Activated CD4-positive, alpha-beta T cell treated with anti-CD3 and anti-CD28 coated beads for 36 hours (primary cell): ENCODE data around the gene POLR3GL. TPM values are rescaled to one million over a fixed set of nuclear protein-coding genes. Genes with fewer than 3 reads are reported as not detected.
"Not testable (repeated sequence)": the region's sequence is repeated elsewhere in the genome, so short reads cannot be mapped to it uniquely, and the experiment has no call there.

ENCODE experiments used
- ATAC-seq: fragments of 200-7000 bp; cut with Tn5 transposase; one replicate; pipeline ENCODE4 v1.10.0; 2021; ENCODE audit warnings: mild to moderate bottlenecking, moderate library complexity
- CTCF ChIA-PET: fragments of 350-600 bp; sonication (Branson Sonifier 250); formaldehyde crosslinking; loops from one replicate; lab custom pipeline; 2021; ENCODE audit warnings: antibody characterized with exemption; lab: Charles Lee
- POLR2A ChIA-PET: fragments of 350-600 bp; sonication (Branson Sonifier 250); formaldehyde crosslinking; loops from one replicate; lab custom pipeline; 2021; ENCODE audit warnings: antibody characterized with exemption, inconsistent platforms; lab: Charles Lee
- DNase-seq: peaks from one replicate; pipeline ENCODE4 v3.0.0-alpha.2; 2020
- H3K27ac Mint-ChIP-seq: one replicate; pipeline ENCODE4 v1.8.0; 2021; ENCODE audit warnings: mixed read lengths
- H3K27me3 Mint-ChIP-seq: one replicate; pipeline ENCODE4 v1.8.0; 2021; ENCODE audit warnings: mixed read lengths
- H3K36me3 Mint-ChIP-seq: one replicate; pipeline ENCODE4 v1.8.0; 2021; ENCODE audit warnings: low read depth, mixed read lengths
- H3K4me1 Mint-ChIP-seq: one replicate; pipeline ENCODE4 v1.8.0; 2021; ENCODE audit warnings: mixed read lengths
- H3K4me3 Mint-ChIP-seq: one replicate; pipeline ENCODE4 v1.8.0; 2021; ENCODE audit warnings: mild to moderate bottlenecking, moderate library complexity, mixed read lengths
- H3K9me3 Mint-ChIP-seq: one replicate; pipeline ENCODE4 v1.8.0; 2021; ENCODE audit warnings: low read depth, mixed read lengths
- intact Hi-C, 2 experiments: fragments of 100-400 bp; cut with DNase I in 1 of 2; cut with micrococcal nuclease in 1 of 2; formaldehyde crosslinking; loops; one replicate each; pipeline versions ENCODE4 v1.14.2 to v1.15.1; 2022 to 2024; cut with DNase I, micrococcal nuclease
- total RNA-seq, 2 experiments: library from RNA; stranded (reverse); gene quantifications; one replicate each; pipeline ENCODE4 v1.2.3, GENCODE V29; 2021

Gene POLR3GL
- total RNA-seq, 2 experiments from 2014 or later, result 19.3 to 22.4 TPM

DNA sequence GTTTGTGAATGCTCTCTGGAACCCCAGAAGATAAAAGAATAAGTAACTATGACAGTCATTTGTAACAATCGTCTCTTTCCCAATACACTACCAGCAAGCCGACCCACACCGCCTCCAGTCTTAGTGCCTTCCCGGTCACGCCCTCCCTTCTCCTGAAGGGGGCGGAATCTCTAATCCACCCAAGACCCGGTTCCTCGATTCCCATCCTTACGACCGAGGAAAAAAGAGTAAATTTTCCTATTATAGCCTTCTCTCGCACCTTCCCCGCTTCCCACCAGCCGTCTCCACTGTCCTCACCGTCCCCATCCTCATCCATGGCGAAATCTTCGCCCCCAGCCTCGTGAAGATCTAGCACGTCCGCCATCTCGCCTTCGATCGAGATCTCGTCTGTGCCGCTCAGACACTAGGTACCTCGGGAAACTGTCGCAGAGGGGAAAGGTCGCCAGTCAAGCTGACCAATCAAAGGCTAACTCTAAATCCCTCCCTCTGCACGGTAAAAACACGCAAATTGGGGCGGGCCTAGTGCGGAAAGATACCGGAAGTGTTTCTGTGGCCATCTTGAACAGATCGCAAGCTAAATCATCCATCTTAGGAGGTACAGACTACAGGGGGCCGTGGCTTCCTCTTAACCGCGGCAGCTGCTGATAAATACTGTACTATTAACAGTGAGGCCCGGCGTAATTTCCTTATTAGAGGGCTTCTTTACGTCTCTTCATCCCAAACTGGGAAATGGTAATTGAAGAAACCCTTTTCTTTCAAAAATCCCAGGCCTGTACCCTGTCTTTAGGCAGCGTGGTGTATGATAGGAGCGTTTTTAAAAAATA lies 37.2 kb upstream of the POLR3GL start, which contains the start of gene RBM8A:
Gene RBM8A, minus strand, starts transcription at position 422 of the 824 bp plus-strand sequence. Its CDS starts 58 bp downstream, at position 364.
- ChIA-PET CTCF (interaction anchor here (0.6 to 2.3 kb wide), 20 partner anchors 9 to 237 kb away, joined by 3 to 17 read pairs (median 4); partner anchors contain the start of genes ANKRD34A, ITGA10, LIX1L and PEX11B), POLR2A (interaction anchor here (0.8 to 5.3 kb wide), 13 partner anchors 9 to 124 kb away, joined by 3 to 43 read pairs (median 8); partner anchors contain the start of genes ANKRD34A, LIX1L, PEX11B and PIAS3)
- peak; percentile 96 for DNase-seq
- peaks cover 28% of the 10 kb centered on the region for H3K4me1 Mint-ChIP-seq
- intact Hi-C loops, result loop anchor here (1.0 to 5.0 kb wide), 12 partner anchors 9 to 110 kb away; partner anchors contain the start of genes ANKRD34A (in 2 of the 2), PEX11B (in 2 of the 2), PIAS3 (in 2 of the 2) and POLR3GL (in 2 of the 2)
- H3K27me3 Mint-ChIP-seq, result no peaks in the 10 kb centered on the region
- no peaks in the 10 kb centered on the region for H3K9me3 Mint-ChIP-seq
- peaks cover 17% of the 10 kb centered on the region for H3K36me3 Mint-ChIP-seq
- ATAC-seq, result peak; percentile 97
- no peak within 1 kb of the TSS for H3K27ac Mint-ChIP-seq
- no peak within 1 kb of the TSS for H3K4me3 Mint-ChIP-seq

GRCh38 chr1:145927916-145928643 lies 36.4 kb upstream of the POLR3GL start:
- POLR2A ChIA-PET, result interaction anchor here (0.9 to 5.3 kb wide), 11 partner anchors 10 to 124 kb away, joined by 3 to 43 read pairs (median 8); partner anchors contain the start of genes ANKRD34A, LIX1L, PEX11B and PIAS3
- DNase-seq, result peak; percentile 31
- Mint-ChIP-seq H3K27me3 (no peaks in the 10 kb centered on the region), H3K27ac (no peak overlapping the region), H3K36me3 (peaks cover 15% of the 10 kb centered on the region), H3K4me3 (no peak overlapping the region), H3K4me1 (peaks cover 33% of the 10 kb centered on the region), H3K9me3 (no peaks in the 10 kb centered on the region)
- no peak for ATAC-seq
- CTCF ChIA-PET, result interaction anchor here (0.6 to 2.3 kb wide), 18 partner anchors 9 to 238 kb away, joined by 3 to 17 read pairs (median 4); partner anchors contain the start of genes ANKRD34A, ITGA10, LIX1L and PEX11B
- intact Hi-C loops, result loop anchor here (1.0 to 5.0 kb wide), 12 partner anchors 10 to 109 kb away; partner anchors contain the start of genes ANKRD34A (in 2 of the 2), PEX11B (in 2 of the 2), PIAS3 (in 2 of the 2) and POLR3GL (in 2 of the 2)

DNA sequence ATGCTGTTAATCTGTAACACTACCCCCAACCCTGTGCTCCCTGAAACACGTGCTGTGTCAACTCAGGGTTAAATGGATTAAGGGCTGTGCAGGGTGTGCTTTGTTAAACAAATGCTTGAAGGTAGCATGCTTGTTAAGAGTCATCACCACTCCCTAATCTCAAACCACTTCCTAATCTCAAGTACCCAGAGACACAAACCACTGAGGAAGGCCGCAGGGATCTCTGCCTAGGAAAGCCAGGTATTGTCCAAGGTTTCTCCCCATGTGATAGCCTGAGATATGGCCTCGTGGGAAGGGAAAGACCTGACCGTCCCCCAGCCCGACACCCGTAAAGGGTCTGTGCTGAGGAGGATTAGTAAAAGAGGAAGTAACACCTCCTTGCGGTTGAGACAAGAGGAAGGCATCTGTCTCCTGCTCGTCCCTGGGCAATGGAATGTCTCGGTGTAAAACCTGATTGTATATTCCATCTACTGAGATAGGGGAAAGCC lies 31.9 kb upstream of the POLR3GL start:
- not testable (repeated sequence) for ATAC-seq

DNA sequence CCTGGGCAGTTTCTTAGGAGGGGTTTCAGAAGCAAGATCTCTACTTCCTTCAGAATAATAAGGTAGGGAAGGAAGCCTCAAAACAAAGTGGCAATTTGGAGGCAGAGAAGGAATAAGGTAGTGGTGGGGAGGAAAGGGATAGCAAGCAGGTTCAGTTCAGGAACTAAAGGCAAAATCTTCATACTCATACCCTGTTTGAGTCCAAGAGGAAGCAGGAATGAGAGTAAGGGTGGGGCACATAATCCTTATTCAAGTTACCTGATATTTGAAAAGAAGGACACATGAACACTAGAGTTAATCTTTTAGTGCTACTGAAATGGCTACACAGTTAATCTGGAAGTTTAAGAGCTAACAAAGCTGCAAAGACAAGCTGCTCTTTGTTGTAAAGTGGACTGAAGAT lies 28.8 kb upstream of the POLR3GL start:
- peaks cover 19% of the 10 kb centered on the region for H3K4me1 Mint-ChIP-seq
- POLR2A ChIA-PET, result interaction anchor here (0.6 kb wide), 1 partner anchor 67 kb away, joined by 8 read pairs; no protein-coding TSS in a partner anchor

More for the DNA sequence above, 31.9 kb upstream of the POLR3GL start:
- H3K27me3 Mint-ChIP-seq, POLR2A ChIA-PET, CTCF ChIA-PET, intact Hi-C loops, H3K9me3 Mint-ChIP-seq: not testable (repeated sequence)
- peak overlapping the region; percentile 34 for H3K4me3 Mint-ChIP-seq
- DNase-seq, result peak; percentile 16
- H3K27ac Mint-ChIP-seq, result peak overlapping the region; percentile 84
- H3K4me1 Mint-ChIP-seq, result peaks cover 22% of the 10 kb centered on the region
- H3K36me3 Mint-ChIP-seq, result peaks cover 16% of the 10 kb centered on the region

GRCh38 chr1:145936247-145936646 lies 28.2 kb upstream of the POLR3GL start:
- peaks cover 19% of the 10 kb centered on the region for H3K4me1 Mint-ChIP-seq

More for the DNA sequence above, 28.8 kb upstream of the POLR3GL start:
- Mint-ChIP-seq H3K27ac (no peak overlapping the region), H3K4me3 (no peak overlapping the region), H3K9me3 (no peaks in the 10 kb centered on the region), H3K36me3 (peaks cover 16% of the 10 kb centered on the region), H3K27me3 (no peaks in the 10 kb centered on the region)
- no peak for DNase-seq
- intact Hi-C loops, result no loop called here
- CTCF ChIA-PET, result interaction anchor here (1.0 to 1.4 kb wide), 2 partner anchors 24 to 83 kb away, joined by 3 read pairs; no protein-coding TSS in a partner anchor
- no peak for ATAC-seq

GRCh38 chr1:145937436-145937835 lies 27.1 kb upstream of the POLR3GL start:
- peaks cover 20% of the 10 kb centered on the region for H3K36me3 Mint-ChIP-seq
- peaks cover 12% of the 10 kb centered on the region for H3K4me1 Mint-ChIP-seq
- no peak for ATAC-seq
- ChIA-PET CTCF (interaction anchor here (2.8 kb wide), 1 partner anchor 10 kb away, joined by 10 read pairs; the partner anchor contains the start of gene RBM8A), POLR2A (no interaction called here)
- intact Hi-C loops, result no loop called here
- no peaks in the 10 kb centered on the region for H3K9me3 Mint-ChIP-seq
- no peaks in the 10 kb centered on the region for H3K27me3 Mint-ChIP-seq
- DNase-seq, result no peak
- no peak overlapping the region for H3K27ac Mint-ChIP-seq
- H3K4me3 Mint-ChIP-seq, result no peak overlapping the region

More at GRCh38 chr1:145936247-145936646, 28.2 kb upstream of the POLR3GL start:
- Mint-ChIP-seq H3K27me3 (no peaks in the 10 kb centered on the region), H3K9me3 (no peaks in the 10 kb centered on the region), H3K27ac (no peak overlapping the region), H3K36me3 (peaks cover 18% of the 10 kb centered on the region), H3K4me3 (no peak overlapping the region)
- ATAC-seq (no peak), DNase-seq (no peak)
- CTCF ChIA-PET, result interaction anchor here (0.7 to 2.8 kb wide), 4 partner anchors 9 to 82 kb away, joined by 3 to 10 read pairs (median 4); partner anchors contain the start of gene RBM8A
- intact Hi-C loops, result no loop called here
- POLR2A ChIA-PET, result interaction anchor here (0.6 kb wide), 2 partner anchors 37 to 68 kb away, joined by 4 to 8 read pairs; no protein-coding TSS in a partner anchor

- DNase-seq, result no peak
- H3K4me1 Mint-ChIP-seq, result peaks cover 7% of the 10 kb centered on the region
- no peak for ATAC-seq
- peaks cover 24% of the 10 kb centered on the region for H3K36me3 Mint-ChIP-seq
- intact Hi-C loops, result no loop called here
- ChIA-PET CTCF (interaction anchor here (0.6 to 0.9 kb wide), 4 partner anchors 18 to 70 kb away, joined by 3 to 5 read pairs (median 3); no protein-coding TSS in a partner anchor), POLR2A (no interaction called here)
- no peak overlapping the region for H3K4me3 Mint-ChIP-seq
- H3K27me3 Mint-ChIP-seq, result no peaks in the 10 kb centered on the region
- H3K27ac Mint-ChIP-seq, result no peak overlapping the region
- H3K9me3 Mint-ChIP-seq, result no peaks in the 10 kb centered on the region
Observed at GRCh38 chr1:145942405-145942804, 22.1 kb upstream of the POLR3GL start.

DNA sequence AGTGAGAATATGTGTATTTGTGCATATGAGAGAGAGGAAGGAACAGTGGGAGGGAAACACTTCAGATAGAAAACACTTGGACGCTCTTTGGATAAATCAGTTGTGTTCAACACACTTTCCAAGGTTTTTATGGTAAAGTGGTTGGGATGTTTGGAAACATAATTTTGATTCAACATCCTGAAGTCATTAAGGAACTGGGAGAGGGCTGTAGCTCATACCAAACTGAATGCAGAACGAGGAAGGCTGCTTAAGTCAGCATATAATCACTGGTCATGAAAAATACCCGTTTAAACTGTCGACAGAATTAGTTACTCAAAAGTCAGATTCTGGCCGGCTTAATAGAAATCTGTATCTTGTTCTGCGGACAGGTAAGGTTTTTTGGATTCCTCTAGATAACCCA lies 21.6 kb upstream of the POLR3GL start:
- Mint-ChIP-seq H3K27ac (no peak overlapping the region), H3K9me3 (no peaks in the 10 kb centered on the region), H3K36me3 (peaks cover 24% of the 10 kb centered on the region), H3K27me3 (no peaks in the 10 kb centered on the region), H3K4me1 (peaks cover 7% of the 10 kb centered on the region), H3K4me3 (no peak overlapping the region)
- DNase-seq, result no peak
- ChIA-PET POLR2A (interaction anchor here (0.6 kb wide), 1 partner anchor 91 kb away, joined by 5 read pairs; no protein-coding TSS in a partner anchor), CTCF (interaction anchor here (0.6 to 1.3 kb wide), 5 partner anchors 15 to 72 kb away, joined by 3 to 5 read pairs (median 3); partner anchors contain the start of gene LIX1L)
- no peak for ATAC-seq
- intact Hi-C loops, result no loop called here

DNA sequence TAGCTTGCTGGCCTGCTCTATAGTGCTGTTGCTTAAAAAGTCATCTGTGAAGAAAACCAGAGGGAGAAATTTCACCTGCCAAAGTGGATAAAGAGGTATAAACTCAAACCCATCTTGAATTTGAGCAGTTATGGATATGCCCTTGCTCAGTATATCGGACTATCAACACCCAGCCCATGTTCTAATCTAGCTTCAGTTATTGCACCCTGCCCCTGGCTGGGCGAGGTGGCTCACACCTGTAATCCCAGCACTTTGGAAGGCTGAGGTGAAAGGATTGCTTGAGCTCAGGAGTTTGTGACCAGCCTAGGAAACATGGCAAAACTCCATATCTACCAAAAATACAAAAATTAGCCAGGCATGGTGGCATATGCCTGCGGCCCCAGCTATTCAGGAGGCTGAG lies 20.0 kb upstream of the POLR3GL start:
- ATAC-seq, result no peak
- intact Hi-C loops, result no loop called here

GRCh38 chr1:145946477-145946986 lies 18.0 kb upstream of the POLR3GL start:
- ATAC-seq (no peak), DNase-seq (no peak)
- intact Hi-C loops, result no loop called here
- H3K27ac Mint-ChIP-seq, result peak overlapping the region; percentile 56
- ChIA-PET POLR2A (no interaction called here), CTCF (no interaction called here)
- peaks cover 29% of the 10 kb centered on the region for H3K4me1 Mint-ChIP-seq
- H3K27me3 Mint-ChIP-seq, result no peaks in the 10 kb centered on the region
- no peaks in the 10 kb centered on the region for H3K9me3 Mint-ChIP-seq
- peaks cover 22% of the 10 kb centered on the region for H3K36me3 Mint-ChIP-seq
- H3K4me3 Mint-ChIP-seq, result no peak overlapping the region

More for the DNA sequence above, 20.0 kb upstream of the POLR3GL start:
- no peaks in the 10 kb centered on the region for H3K9me3 Mint-ChIP-seq
- H3K36me3 Mint-ChIP-seq, result peaks cover 26% of the 10 kb centered on the region
- no peak for DNase-seq
- H3K27me3 Mint-ChIP-seq, result no peaks in the 10 kb centered on the region
- H3K4me3 Mint-ChIP-seq, result no peak overlapping the region
- ChIA-PET POLR2A (interaction anchor here (0.6 to 0.8 kb wide), 2 partner anchors 9 to 26 kb away, joined by 3 read pairs; partner anchors contain the start of gene PEX11B), CTCF (interaction anchor here (1.3 to 1.4 kb wide), 2 partner anchors 70 to 100 kb away, joined by 3 to 4 read pairs; partner anchors contain the start of gene NUDT17)
- H3K27ac Mint-ChIP-seq, result no peak overlapping the region
- peaks cover 15% of the 10 kb centered on the region for H3K4me1 Mint-ChIP-seq
